GM03348 (cell line): ENCODE measurements around the gene WDR7.
A peak's percentile ranks its signal among the peaks of the same experiment; 100 is the strongest.

Experiments
- DNase-seq: peaks from one replicate; pipeline ENCODE4 v3.0.0; 2012; ENCODE audit warnings: low spot score

WDR7 gene

DNA sequence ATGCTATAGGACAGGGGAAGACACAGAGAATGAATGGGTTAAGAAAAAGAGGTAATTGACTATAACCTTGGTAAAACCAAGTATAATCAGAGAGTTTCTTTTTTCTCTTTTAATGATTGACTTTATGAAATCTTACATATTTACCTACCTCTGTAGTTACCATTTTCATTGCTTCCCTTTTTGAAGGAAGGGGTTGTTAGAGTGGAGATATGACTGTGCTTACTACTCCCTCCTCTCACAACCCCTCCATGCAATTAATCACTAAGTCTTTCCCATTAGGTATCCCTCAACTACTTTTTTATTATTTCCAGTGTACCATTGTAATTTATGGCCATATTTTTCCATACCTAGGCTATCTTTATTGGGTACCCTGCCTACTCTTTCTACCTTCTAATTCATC lies 71.4 kb downstream of the WDR7 start:
- DNase-seq = no peak

DNA sequence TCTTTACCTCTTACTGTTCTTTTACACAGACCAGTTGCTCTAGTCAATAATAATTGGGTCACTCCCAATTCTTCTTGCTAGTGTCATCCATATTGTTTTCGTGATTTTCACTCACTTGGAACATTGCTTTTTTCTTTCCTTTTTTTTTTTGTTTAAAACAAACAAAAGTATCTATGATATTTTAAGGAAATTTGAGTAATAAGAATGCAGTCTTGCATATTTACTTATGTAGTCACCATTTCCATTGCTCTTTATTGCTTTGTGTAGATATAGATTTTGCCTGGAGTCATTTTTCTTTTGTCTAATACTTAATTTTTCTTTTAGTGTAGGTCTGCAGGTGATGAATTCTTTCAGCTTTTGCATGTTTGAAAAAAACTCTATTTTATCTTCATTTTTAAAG lies 71.9 kb downstream of the WDR7 start:
- no peak for DNase-seq

DNA sequence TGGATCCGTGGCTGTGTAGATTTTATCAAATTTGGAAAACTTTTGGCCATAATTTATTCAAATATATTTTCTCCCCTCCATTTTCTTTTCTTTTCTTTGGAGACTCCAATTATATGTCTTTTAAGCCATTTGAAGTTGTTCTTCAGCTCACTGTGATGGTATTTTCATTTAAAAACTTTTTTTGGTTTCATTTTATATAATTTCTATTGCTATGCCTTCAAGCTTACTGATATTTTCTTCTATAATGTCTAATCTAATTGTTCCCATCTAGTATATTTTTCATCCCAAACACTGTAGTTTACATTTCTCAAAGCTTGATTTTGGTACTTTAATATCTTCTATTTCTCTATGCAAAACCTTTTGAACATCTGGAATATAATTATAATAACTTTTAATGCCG lies 72.5 kb downstream of the WDR7 start:
- no peak for DNase-seq

GRCh38 chr18:56726906-56727305 lies 75.7 kb downstream of the WDR7 start:
- no peak for DNase-seq

DNA sequence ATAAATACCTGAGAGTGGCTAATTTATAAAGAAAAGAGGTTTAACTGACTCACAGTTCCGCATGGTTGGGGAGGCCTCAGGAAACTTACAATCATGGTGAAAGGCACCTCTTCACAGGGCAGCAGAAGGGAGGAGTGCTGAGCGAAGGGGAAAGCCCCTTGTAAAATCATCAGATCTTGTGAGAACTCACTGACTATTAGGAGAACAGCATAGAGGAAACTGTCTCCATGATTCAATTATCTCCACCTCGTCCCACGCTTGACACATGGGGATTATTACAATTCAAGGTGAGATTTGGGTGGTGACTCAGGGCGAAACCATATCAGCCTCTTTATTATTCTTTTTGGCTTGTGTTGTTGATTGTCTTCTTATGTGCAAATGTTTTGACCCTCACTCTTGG lies 76.2 kb downstream of the WDR7 start:
- no peak for DNase-seq

- DNase-seq = no peak
Measured at GRCh38 chr18:56728741-56729140, 77.6 kb downstream of the WDR7 start.

- no peak for DNase-seq
Measured at GRCh38 chr18:56738184-56738583, 87.0 kb downstream of the WDR7 start.

DNA sequence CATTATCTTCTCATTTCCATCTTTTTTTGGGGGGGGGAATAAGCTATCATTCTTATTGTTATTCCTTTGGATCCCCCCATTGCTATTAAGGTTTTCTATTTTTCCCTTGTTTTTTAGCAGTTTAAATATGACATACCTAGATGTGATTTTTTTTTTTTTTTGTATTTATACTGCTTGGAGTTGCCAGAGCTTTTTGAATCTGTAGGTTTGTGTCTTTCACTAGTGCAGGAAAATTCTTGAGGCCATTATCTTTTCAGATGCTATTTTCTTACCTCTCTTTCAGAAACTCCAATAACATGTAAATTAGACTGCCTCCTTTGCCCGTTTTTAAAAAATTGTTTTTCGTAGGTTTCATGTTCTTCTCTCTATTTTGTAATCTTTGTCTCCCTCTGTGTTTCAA lies 88.6 kb downstream of the WDR7 start:
- no peak for DNase-seq

- DNase-seq = no peak
Measured at GRCh38 chr18:56740645-56741044, 89.5 kb downstream of the WDR7 start.

- no peak for DNase-seq
Measured at GRCh38 chr18:56741685-56742084, 90.5 kb downstream of the WDR7 start.

GRCh38 chr18:56743115-56743514 lies 92.0 kb downstream of the WDR7 start:
- no peak for DNase-seq

GRCh38 chr18:56747032-56747658 lies 96.0 kb downstream of the WDR7 start:
- no peak for DNase-seq

DNA sequence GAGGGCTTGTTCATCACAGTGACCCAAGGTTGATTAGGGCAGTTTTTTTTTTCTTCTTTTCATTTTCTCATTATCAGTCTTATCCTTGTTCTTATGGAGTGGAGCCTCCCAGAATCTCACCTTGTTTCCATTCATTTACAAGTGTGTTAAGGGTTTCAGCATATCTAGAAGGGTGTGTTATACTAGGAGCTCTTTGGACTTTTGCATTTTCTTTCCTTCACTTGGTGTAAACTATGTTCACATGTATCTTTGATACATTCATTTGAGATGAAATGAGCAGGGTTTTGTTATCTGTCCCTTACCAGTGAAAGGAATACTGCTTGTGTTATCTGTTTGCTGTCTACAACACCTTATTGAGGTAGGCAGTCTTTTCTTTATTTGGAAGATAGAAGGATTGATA lies 96.7 kb downstream of the WDR7 start:
- DNase-seq = no peak

DNA sequence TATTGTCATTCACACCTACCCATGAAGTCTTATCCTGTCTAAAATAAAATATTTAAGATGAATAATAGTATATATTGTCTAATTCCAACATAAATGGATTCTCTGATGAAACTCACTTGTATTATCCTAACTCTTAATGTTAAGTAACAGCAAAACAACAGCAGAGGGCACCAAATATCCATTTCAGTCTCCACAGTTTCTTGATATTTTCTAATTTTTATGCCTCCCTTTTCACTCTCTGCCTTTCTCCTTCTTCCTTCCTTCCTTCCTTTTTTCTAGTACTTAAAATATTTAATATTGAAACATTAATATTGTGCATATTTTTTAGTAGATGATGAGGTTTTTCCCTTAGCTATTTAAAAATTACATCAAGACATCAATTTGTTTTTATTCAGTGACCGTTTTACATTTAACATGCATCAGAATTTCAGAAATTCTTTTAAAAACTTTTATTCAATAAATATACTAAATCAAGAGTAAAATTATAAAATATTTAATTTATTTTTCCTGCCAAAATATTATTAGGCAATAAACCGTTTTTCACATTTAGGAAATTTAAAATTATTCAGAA lies 97.6 kb downstream of the WDR7 start:
- peak; percentile 57 for DNase-seq

- DNase-seq = no peak
Measured at GRCh38 chr18:56756966-56757365, 105.8 kb downstream of the WDR7 start.

DNA sequence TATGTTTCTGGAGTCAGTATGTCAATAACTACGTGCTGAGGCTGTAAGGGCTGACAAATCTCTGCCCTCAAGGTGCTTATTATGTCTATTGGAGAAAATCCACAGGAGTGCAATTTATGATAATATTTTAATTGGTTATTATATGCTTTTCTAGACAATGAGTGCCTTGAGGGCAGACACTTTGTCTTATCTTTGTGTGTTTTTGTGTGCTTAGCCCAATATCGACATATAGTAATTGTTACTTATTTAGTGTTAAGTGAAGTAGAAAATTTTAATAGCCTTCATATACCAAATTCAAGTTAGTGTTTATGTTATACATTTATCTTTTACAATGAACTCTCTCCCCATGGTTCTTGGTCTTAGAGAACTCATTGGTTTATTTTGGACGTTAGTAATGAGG lies 118.9 kb downstream of the WDR7 start:
- DNase-seq = no peak

DNA sequence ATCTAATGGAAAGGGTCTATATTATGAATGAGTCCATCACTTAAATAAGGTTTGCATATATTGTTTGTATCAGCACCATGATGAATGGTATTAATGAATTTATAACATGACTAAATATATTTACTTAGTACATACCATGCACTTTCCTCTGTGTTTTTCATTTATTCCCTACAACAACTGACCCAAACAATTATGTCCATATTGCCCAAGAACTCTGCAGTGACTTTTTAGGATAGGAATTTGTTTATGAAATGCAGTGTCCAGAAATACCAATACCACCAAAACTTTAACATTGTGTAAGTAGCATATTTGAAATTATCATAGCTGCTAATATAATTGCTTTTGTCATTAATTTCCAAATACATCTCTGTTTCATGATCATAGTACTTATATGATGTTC lies 119.7 kb downstream of the WDR7 start:
- peak; percentile 22 for DNase-seq

DNA sequence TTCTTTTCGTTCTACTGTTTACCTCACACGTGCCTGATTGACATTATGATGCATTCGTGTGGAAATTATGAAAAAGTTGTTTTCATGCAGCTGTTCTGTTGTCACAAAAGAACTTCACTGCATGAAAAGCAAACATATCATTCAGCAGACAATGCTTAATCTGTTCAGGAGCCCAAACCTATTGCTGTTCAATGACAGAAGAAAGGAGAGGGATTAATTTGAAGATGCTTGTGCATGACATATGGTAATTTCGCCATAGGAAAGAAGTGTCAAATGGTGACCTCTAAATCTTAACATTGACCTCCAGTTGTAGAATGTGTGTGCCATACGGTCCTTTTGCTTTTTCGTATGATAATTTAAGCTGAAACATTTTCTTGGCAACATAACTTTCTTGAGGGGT lies 124.5 kb downstream of the WDR7 start:
- DNase-seq = no peak

DNA sequence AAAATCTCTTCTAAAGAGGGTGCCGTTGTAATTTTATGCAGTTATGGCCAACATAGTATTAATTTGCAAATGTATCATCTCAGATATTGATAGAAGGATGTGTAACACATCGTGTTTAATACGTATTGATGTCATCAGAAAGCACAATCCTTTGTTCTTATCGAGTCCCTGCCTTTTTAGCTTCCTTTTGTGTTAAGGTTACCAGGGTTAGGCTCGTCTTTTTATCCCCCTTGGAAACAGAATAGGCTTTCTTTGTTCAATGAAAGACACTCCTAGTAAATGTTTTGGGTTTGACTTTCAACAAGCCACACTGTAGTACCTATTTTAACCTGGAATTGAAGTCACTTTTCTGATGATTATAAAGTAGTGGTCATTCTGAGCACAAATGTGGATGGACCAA lies 136.2 kb downstream of the WDR7 start:
- no peak for DNase-seq

- peak; percentile 5 for DNase-seq
Measured at GRCh38 chr18:56789004-56789888, 138.1 kb downstream of the WDR7 start.

DNA sequence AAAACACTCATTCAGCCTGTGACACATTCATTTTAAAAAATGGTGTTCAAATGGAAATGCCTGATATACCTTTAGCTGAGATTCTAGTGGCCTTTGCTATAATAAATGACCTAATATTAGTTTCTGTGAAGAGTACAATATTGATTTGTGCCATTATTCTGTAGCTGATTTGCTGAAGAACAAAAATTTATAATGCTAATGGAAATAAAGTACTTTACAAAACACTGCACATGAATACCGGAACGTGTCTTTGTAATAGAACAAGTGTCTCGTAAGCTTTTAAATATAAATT lies 138.7 kb downstream of the WDR7 start:
- no peak for DNase-seq

DNA sequence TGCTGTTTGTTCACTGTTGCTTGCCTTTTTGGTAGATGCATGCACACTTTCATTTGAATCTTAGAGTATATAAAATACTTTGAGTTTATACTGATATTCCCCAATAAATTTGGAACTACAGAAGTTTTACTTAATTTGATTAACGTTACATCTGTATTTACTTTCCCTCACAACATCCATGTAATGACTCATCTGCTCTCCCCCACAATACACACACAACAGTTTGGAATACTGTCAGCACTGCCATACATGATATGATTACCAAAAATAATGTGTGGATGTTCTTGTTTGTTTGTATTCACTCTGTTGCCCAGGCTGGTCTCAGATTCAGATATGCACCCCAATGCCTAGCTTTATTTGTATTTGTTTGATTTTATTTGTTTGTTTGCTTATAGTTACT lies 144.2 kb downstream of the WDR7 start:
- peak; percentile 5 for DNase-seq

- no peak for DNase-seq
Measured at GRCh38 chr18:56799756-56800155, 148.6 kb downstream of the WDR7 start.

GRCh38 chr18:56803051-56803450 lies 151.9 kb downstream of the WDR7 start:
- peak; percentile 13 for DNase-seq
